Activated CD8-positive, alpha-beta memory T cell treated with anti-CD3 and anti-CD28 coated beads, Interleukin-2, amount 50 U/mL, for 4 hours (primary cell): ENCODE measurements around the gene MBP.
A peak's percentile ranks its signal among the peaks of the same experiment; 100 is the strongest.

Experiments
- DNase-seq: peaks from one replicate; pipeline ENCODE4 v3.0.0-alpha.2; 2020

The MBP gene

DNA sequence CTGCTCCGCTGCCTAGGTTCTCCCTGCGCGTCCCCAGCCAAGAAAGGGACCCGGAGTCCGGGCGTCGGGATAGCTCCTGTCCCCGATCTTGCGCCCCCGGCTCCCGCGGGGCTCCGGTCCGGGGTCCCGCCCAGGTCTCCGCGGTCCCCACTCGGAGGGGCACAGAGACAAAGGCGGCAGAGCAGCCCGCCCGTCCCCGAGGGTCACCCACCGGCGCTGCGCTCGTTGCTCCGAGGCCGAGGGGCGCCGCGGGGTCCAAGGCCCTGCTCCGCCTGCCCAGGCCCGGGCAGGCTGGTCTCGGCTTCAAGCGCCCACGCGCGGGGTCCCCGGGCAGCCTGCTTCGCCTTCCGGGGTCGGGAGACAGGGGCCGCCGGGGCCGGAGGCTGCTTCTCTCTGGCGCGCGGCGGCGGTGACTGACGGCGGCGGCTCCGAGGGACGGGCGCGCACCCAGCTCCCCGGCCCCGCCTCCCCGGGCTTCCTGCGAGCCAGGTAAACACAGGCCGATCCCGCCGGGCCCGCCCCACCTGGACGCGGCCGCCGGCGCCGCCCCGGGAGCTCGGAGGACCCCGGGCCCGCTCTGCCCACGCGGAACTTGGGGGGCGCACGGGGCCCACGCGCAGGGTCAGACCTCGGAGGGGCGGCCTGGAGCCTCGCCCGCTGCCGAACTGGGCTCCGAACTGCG is at the start of gene MBP:
Gene MBP, minus strand, starts transcription at position 415 of the 682 bp plus-strand sequence. CDS start 27,522 bp downstream, outside the sequence.
- DNase-seq, result peak; percentile 75

DNA sequence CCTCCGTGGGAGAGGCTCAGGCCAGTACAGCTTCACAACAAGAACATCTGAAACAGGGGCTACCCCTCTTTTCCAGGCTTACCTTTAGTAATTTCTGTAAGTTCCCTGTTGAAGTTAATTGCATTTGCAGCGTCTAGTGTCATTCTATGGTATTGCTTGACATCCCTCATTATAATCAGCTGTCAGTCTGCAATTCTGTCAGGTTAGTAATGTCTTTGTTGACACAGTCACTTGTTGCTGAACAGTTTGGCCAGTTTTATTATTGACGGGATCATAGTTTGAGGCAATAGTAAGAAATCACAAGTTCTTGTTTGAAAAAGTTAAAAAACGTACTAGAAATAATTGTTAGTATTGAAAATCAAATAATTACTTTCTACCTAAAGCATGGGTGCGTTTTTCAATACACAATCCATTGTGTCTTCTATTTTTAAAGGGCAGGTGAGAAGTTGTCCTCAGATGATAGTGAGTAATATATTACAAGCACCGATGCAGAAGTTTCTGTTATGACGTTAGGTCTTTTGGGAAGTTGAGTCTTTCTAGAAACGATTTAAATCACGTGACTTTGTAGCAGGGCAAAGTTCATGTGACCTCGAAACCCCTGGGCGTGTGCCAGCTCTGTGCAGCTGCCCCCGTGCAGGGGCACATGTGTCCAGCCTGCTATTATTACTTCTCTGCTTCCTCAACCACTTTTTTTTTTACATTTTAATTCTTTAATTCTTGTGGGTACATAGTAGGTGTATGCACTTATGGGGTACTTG is 49.5 kb upstream of the MBP start:
- no peak for DNase-seq

DNA sequence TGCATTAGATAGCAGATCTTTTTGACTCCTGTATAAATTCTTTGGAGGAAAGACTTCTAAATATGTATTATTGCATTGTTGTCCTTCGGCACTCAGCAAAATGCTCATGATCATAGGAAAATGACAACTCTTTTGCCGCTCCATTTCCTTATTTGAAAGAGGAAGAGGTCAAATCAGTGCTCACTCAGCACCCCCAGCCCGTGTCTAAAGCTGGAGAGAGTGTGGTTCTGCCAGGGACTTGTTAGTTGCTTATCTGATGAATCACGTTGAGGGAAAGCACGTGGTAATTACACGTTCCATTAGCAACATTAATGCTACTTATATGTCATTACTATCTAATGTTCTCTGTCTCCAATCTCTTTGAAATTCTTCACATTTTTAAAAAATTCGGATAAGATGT is 46.0 kb upstream of the MBP start:
- DNase-seq, result no peak

DNA sequence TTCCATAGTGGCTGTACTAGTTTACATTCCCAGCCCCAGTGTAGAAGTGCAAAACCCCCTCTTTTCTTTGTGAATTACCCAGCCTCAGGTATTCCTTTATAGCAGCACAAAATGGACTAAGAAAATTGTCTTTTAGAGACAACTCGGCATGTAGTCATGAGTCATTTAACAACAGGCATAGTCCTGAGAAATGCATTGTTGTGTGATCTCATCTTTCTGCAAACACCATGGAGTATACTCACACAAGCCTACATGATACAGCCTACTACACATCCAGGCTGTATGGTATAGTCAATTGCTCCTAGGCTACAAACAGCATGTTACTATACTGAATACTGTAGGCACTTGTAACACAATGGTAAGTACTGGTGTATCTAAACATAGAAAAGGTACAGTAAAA is 44.4 kb upstream of the MBP start:
- DNase-seq, result no peak

DNA sequence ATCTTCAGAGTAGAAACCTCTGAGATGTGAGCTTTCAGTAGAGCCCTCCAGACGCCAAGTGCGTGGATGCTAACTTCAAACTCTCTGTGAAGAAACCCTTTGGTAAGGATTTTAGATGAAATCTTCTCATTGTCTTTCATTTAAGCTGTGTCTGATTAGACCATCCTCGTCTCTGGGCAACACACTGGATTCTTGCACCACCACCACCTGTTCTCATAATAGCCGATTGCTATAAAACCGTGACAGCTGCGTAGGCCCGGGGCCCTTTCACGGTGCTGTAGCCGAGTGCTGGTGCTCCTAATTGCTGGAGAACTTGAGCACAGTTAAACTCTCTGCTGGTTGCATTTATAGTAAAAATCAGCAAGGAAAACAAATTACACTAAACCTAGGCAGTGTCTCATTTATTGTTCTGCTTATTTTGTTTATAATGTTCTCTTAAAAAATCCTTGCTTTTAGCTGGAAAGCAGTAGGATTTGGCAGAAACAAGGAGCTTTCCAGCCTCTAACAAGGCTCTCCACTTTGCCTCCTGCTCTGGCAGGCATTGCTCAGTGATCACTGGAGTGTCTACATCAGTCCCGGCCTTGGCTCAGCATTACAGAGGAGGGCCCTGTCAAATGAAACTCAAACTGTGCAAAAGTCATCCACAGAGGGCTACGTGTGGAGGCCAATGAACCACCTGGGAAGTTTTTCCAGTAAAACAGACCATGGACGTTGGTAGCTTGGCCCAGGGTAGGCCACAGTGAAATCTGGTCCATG is 40.9 kb upstream of the MBP start:
- DNase-seq, result no peak

DNA sequence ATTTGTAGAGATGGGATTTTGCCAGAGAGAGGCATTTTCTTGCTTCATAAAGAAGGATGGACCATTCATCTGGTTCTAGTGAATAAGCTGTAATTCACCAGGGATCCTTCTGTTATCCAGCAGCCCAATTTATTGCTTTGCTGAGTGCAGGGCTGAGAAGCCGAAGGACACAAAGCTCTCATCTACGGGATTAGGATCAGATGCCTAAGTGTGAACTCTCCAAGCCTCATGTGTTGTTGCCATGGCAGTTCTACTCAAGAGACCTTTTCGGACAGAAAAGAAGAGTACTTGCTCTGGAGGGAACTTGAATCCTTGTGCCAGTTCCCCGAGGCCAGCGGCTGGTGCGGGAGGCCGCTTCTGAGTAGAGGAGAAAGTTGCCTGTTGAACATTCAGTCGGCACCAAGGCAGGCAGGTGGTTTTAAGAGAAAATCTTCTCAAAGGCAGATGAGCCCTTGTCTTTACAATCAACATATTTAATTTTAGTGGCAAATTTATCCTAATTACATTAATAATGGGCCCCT is 38.4 kb upstream of the MBP start:
- DNase-seq, result no peak

DNA sequence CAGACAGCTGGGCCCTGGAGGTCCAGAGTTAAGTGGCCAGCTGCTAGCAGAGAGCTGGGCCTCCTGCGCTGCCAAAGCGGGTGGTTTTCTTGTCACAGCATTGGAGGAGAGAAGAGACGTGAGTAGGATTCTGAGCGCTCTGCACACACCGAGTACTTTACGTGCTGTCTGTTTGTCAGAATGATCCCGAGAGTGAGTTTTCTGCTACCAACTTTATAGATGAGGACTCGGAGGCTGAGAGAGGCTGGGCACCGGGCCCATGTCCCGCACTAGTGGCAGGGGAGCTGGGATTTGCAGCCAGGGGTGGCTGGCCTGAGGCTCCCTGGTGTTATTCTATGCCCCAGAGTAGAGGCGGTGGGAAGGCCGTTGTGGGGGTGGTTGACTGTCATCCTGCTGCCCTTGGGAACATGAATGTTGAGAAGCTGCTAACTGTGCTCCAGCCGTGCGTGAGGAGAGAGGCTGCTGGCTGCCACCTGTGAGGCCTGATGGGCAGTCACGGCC is 36.3 kb upstream of the MBP start:
- DNase-seq, result no peak

DNA sequence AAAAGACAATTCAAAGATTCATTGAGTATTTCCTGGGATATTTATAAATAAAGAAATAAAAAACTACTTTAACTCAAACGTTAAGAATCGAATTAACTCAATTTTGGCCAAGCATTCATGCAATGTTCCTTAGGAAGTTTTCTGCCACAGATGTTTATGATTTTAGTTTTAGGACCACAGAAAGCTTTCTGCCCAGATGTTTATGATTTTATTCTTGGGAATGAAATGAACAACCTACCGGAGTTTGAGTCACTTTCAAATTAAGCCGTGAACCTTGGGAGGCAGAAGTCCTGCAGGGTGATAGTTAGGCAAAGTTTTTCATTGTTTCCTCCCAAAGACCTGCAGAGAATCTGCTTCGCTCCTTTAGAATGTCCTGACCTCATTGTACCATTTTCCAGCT is 34.7 kb upstream of the MBP start:
- DNase-seq, result no peak

DNA sequence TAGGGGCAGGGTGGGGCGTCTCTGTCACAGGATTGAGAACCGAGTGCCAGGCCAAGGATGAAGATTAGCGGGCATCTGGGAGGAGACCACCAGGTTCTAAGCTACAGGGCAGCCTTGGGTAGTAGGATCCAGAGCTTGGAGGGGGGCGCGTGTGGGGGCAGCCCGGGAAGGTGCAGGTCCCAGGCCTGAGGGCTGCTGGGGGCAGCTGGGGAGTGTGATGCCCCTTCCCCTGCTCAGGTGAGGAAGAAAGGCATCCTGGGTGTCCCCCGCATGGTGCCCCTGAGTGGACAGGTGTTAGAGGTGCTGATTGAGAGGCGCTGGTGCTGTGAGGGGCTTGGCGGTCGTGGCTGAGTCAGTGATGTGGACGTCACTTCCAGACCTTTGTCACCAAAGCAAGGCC is 33.9 kb upstream of the MBP start:
- DNase-seq, result no peak

DNA sequence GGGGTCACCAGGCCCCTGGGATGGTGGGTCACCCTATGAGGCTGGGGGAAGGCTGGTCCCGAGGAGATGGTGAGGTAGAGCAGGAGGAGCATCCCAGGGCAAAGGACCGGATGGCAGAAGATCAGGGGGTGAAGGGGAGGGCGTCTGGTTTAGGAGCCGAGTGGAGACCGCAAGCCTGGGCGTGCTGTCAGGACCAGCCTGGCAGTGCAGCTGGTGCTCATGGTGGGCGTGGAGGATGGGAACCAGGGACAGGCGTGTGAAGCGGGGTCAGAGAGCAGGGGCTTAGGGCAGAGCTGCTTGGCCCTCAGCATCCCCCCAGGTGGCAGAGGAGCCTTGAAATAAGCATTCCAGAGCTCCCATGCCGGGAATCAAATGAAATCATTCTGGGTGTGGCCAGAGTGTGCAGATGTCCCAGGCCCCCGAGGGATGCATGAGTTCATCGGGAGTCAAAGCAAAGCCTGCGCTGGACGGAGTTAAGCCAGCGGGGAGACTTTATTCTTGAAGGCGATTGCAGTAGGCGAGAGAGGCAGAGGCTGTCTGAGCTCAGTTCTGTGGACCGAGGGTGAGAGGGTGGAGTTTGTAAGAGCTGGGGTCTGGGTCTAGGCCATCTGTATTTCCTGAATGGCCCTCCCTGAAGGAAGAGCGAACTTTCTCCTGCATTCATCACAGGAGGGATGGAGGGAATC is 33.1 kb upstream of the MBP start:
- no peak for DNase-seq

DNA sequence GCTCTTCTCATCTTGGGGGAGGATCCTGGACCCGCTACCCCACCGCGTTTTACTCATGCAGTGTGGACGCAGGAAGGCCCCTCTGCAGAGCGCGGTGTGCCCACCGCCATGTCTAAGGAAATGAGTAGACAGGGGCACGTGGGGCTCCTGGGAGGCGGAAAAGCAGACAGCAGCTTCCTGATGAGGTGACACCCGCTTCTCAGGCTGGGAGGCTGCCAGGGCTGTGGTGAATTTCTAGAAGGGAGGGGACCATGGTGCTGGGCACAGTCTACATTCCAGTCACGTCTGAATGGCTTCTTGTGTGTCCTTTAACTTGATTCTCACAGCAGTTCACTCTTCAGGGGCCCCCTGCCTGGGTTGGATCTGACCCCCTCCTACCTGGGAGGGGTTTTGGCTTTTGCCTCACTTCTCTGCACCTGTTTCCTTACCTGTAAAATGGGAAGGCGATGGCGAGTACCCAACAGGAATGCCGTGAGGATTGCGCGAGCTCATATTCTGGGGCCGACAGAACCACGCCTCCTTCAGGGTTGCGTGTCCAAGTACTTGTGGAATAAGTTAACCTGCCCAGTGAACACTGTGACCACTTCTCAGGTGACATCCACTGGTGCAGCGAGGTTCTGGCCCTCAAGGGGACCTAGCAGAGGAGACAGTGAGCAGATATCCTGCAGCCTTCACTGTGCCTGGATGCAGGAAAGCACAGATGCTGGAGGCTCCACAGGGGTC is 32.3 kb upstream of the MBP start:
- no peak for DNase-seq

DNA sequence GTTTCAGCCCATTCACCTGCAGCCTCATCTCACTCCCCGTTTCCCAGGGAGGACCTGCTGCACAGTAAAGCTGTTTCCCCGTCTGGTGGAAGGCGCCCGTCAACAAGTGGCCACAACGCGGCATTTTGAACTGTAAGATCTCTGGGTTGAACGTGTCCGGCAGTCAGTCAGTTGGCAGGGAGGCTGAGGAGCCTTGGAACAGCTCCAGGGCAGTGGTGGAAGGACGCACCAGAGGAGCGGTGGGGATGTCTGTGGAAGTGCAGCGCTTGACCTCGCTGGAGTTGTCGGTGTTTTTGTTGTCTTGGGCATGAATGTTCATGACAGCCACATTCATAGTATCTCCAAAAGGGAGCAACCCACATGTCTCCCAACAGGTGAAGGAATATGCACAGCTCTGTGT is 31.4 kb upstream of the MBP start:
- DNase-seq, result no peak

DNA sequence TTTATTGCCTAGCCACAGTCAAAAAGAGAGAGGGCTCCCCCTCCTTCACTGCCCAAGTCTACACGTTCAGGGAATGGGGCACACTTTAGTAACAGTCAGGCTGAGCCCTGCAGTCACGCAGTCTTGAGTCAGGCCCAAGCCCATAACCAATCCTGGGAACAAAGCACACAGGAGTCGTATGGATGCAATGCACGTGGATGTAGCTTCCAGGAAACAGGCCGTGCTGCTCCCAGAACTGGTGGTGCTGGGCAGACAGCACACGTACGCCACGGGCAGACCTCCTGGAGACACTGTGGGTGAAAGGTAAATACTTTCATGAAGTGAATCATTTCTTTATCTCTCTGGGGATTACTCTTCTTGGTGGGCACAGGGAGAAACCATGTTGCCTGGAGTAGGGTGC is 30.0 kb upstream of the MBP start:
- DNase-seq, result no peak

DNA sequence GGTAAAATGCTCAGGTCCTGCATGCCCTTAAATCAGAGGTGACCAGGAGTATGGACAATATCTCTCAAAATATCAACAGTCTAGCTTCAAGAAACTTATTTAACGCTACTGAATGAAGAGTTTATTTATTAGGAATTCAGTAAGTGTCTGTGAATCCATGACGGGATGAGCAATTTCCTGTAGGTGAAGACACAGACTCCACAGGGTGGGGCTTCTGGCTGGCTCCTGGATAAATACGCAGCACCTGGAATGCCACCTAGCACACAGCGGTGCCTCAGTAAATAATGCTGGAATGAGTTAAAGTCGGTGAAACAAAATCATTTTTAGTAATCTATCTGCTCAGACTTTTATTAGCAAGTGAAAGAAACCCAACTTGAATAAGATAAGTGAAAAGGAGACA is 29.4 kb upstream of the MBP start:
- no peak for DNase-seq

DNA sequence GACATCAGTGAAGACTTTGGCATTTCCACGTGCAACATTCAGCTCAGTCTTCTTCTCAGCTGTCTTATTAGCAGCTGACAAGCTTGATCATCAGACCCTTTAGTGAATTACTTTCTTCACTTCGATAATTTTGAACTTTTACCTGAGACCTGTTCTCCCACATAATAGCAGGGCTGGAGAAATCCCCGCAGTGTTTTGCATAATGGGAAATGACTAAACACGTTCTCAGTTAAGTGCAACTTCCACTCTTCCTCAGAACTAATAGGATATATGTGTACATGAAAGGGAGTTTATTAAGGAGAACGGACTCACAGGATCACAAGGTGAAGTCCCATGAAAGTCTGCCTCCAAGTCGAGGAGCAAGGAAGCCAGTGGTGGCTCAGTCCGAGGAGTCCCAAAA is 28.8 kb upstream of the MBP start:
- no peak for DNase-seq

DNA sequence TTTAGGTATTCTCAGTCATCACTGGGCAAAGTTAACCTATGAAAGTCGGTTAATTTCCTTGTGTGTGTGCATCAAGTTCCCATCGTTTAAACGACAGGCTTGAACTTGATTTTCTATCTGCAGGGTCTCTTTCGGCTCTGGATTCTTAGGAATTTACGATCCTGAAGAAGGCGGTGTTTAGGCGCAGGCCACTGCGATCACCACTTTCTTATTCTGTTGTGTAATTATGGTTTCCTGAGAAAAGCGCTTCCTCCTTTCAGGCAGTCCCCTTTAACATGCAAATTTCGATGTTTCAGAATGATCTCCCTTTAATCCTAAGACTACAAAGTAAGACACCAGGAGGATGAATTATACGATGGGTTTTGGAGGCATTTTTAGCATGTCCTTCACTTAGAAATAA is 27.9 kb upstream of the MBP start:
- no peak for DNase-seq

DNA sequence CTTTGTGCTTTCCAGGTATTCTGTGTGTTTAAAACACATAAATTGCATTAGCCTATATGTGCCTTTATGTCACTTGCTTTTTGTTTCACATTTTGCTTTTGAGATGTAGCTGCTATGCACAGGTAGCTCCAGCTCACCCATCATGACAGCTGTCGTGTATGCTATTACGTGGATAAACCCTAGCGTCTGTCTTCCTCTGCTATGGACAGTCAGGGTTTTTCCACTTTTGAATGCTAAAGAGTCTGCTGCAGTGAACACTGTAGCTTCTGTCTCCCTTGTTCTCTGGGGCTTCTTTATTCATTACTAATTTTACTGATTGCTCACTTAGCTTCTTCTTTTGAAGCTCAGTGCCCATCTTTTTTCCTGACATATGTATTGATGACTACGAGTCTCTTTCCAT is 24.7 kb upstream of the MBP start:
- DNase-seq, result no peak

DNA sequence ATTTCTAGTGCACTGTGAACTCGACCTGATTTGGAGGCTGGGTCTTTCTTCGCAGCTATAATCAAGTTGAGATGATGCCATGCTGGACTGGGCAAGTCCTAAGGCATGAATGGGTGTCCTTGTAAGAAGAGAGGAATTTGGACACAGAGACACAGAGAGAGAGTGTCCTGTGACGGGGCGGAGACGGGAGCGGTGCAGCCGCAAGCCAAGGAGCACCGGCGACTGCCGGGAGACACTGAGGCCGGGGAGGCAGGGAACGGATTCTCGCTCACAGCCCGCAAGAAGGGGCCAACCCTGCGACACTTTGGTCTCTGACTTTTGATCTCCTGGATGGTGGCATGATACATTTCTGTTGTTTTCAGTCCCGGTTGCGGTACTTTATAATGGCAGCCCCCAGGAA is 22.4 kb upstream of the MBP start:
- DNase-seq, result no peak

DNA sequence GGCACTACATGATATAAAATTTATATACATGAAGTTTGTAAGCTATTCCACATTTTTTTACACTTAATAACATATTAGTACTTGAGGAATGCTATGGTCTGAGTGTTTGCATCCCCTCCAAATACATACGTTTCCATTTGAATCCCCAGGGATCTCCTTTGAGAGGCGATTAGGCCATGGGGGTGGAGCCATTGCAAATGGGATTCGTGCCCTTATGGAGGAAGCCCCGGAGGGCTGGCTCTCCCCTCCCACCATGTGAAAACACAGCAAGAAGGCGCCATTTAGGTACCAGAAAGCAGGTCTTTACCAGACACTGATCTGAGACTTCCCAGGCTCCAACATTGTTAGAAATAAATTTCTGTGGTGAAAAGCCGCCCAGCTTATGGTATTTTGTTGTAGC is 20.8 kb upstream of the MBP start:
- no peak for DNase-seq

DNA sequence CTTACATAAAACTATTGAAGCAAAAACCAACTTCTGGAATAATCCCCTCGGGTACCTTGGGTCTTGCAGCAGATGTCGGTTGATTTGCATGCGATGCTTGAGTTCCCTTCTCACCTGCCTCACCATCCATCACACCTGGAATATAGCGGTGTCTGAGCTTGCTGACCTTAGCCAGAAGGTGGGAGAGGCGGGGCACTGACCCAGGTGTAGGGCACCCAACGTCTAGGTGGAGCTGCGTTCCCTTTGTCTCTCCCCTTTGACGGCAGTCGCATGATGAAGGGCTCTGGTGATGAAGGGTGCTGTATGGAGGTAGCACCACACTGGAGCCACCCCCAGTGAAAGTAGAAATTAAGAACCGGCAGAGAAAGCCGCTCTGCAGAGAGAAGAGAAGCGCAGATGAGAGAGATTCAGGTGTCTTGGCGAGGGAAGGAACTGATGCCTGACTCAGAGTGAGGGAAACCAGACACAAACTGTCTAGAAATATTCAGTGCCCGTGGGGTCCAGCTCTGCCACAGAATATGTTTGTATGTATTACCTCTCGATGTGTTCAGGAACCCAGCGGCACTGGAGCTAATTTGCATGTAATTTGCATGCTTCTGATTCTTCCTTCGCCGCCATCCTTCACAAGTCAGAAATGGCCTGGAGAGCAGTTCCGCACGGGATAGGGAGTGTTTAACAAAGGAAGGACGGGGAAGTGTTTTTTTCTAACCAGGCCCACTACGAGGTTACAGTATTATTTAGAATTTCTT is 19.4 kb upstream of the MBP start:
- DNase-seq, result no peak

DNA sequence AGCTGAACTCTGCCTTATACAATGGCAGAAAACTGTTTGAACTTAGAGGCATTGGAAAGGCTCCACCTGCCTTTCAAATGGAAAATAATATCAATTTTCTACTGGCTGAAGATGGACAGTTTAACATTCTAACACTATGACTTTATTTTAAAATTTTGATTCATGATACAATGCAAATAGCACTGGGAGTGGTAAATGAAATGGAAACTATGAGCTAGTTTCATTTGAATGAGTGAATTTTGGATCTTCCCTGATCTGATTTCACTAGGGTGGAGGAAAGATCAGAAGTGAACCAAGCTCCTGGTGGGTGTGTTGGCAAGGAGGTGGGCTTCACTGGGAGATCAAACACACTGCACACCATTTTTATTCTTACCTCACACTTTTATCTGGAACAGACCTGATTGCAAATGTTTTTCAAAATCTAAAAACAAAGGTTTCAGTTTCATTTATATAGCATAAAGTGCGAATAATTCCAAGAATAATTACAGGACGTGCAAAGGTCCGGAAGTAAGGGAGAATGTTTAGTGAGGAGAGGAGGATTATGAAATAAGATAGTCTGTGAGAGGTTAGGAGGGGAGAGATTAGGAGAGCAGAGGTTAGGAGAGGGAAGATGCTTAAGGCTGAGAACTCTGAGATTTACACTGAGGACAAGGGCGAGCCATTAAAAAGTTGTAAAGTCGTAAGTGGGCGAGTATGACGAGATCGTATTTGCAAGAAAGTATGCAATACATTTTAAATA is 18.6 kb upstream of the MBP start:
- no peak for DNase-seq
